HG03460 (cell line): ENCODE results near the gene VEGFB.

ENCODE experiments used
- ATAC-seq: cut with Tn5 transposase; IDR thresholded peaks from one replicate; pipeline ENCODE4 v1.9.1; 2021; ENCODE audit not compliant: unreplicated experiment

VEGFB gene

GRCh38 chr11:64210301-64211020, 23.9 kb upstream of the VEGFB start:
- no peak for ATAC-seq

- ATAC-seq = no peak
Measured at GRCh38 chr11:64211181-64211872, 23.1 kb upstream of the VEGFB start.

GRCh38 chr11:64216879-64217278, 17.5 kb upstream of the VEGFB start:
- ATAC-seq = no peak

GRCh38 chr11:64218628-64219353, 15.6 kb upstream of the VEGFB start:
- no peak for ATAC-seq

- no peak for ATAC-seq
Measured at GRCh38 chr11:64219354-64219684, 15.1 kb upstream of the VEGFB start.

GRCh38 chr11:64219755-64220154, 14.6 kb upstream of the VEGFB start:
- ATAC-seq = no peak

- no peak for ATAC-seq
Measured at GRCh38 chr11:64220271-64220670, 14.1 kb upstream of the VEGFB start.

- ATAC-seq = no peak
Measured at GRCh38 chr11:64220798-64221197, 13.6 kb upstream of the VEGFB start.

GRCh38 chr11:64222651-64223000, 11.8 kb upstream of the VEGFB start:
- ATAC-seq = no peak

- ATAC-seq = no peak
Measured at GRCh38 chr11:64223001-64223651, 11.3 kb upstream of the VEGFB start.

GRCh38 chr11:64224151-64224890, 10.1 kb upstream of the VEGFB start:
- no peak for ATAC-seq

GRCh38 chr11:64224891-64225607, 9.3 kb upstream of the VEGFB start:
- ATAC-seq = no peak

GRCh38 chr11:64225608-64226506, 8.5 kb upstream of the VEGFB start, which contains the start of the genes NUDT22 and TRPT1:
NUDT22 (plus strand) TSS chr11:64226274; CDS start chr11:64226653, 379 bp downstream.
TRPT1 (minus strand) TSS chr11:64226186; CDS start chr11:64225860, 326 bp downstream.
- no peak for ATAC-seq

- ATAC-seq = peak; percentile 26
Measured at GRCh38 chr11:64226507-64227051, 7.8 kb upstream of the VEGFB start.

GRCh38 chr11:64227405-64227956, 6.9 kb upstream of the VEGFB start:
- no peak for ATAC-seq

GRCh38 chr11:64229090-64229743, 5.2 kb upstream of the VEGFB start:
- ATAC-seq = no peak

- ATAC-seq = no peak
Measured at GRCh38 chr11:64229744-64230170, 4.6 kb upstream of the VEGFB start.
